ENCODE data around the gene SYNGR1. TPM values are rescaled to one million over a fixed set of nuclear protein-coding genes. Genes with fewer than 3 reads are reported as not detected.

Gene SYNGR1
- total RNA-seq, 4 donors from 2014 or later = 13.3 to 35.5 (median 21.5) TPM

DNA sequence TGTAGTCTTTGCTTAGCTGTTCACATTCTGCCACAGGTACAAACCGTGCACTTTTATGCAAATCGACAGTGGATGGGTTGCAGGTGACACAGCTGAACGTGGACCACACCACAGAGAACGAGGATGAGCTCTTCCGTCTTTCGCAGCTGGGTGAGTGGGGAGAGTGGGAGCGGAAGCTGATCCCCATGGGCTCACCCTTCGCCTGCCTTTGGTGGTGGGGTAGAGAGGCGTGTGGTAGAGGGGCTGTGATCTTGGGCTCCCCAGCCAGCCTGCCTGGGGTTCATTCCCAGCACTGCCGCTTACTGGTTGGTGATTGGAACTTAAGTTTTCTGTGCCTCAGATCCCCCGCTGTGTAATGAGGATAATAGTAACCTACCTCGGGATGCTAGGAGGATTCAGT lies 68.9 kb downstream of the SYNGR1 start:
- 78 to 83% methylated on average over 5 to 6 of the region's 12 CpGs for WGBS, 2 donors
- DNase-seq = no peak
- Histone ChIP-seq H3K4me1 (peaks cover 0 to 16% (median 4%) of the 10 kb centered on the region in 3 donors), H3K27me3 (no peaks in the 10 kb centered on the region), H3K36me3 (peaks cover 27 to 90% (median 39%) of the 10 kb centered on the region in 3 donors), H3K9me3 (no peaks in the 10 kb centered on the region), H3K4me3 (no peak overlapping the region), H3K27ac (no peak overlapping the region)
- intact Hi-C loops (cut with DNase I) = loop anchor here (10.0 kb wide), 1 partner anchor 1386 kb away; no protein-coding TSS in a partner anchor
- TF ChIP-seq POLR2A (IDR thresholded peaks at IDR 0.05) (no peak), CTCF (IDR thresholded peaks at IDR 0.05) (no peak)

DNA sequence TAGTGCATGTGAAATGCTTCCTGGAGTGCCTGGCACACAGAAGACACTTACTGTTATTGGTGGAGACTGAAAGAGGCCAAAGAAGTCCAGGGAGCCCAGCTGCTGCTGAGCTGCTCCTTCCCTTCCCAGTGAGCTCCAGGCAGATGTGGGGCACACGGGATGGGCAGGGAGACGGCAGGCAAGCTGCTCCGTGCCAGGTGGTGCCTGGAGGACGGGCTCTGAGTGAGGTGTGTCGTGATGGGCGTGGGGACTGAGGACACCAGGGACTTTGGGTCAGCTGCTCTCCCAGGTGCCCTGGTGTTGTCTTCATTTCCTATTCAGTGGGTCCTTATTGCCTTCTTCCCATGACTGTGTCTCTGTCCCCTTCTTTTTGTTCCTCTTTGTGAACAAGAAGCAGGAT lies 69.3 kb downstream of the SYNGR1 start:
- Histone ChIP-seq H3K4me1 (peaks cover 0 to 12% (median 1%) of the 10 kb centered on the region in 3 donors), H3K4me3 (no peak overlapping the region), H3K27ac (no peak overlapping the region), H3K27me3 (no peaks in the 10 kb centered on the region), H3K9me3 (no peaks in the 10 kb centered on the region), H3K36me3 (peaks cover 27 to 94% (median 39%) of the 10 kb centered on the region in 3 donors)
- no peak for TF ChIP-seq CTCF (IDR thresholded peaks at IDR 0.05)
- TF ChIP-seq POLR2A (IDR thresholded peaks at IDR 0.05) = no peak
- intact Hi-C loops (cut with DNase I) = loop anchor here (10.0 kb wide), 1 partner anchor 1386 kb away; no protein-coding TSS in a partner anchor
- DNase-seq = no peak
- WGBS, 2 donors = 83 to 98% methylated on average over 4 to 5 of the region's 6 CpGs

DNA sequence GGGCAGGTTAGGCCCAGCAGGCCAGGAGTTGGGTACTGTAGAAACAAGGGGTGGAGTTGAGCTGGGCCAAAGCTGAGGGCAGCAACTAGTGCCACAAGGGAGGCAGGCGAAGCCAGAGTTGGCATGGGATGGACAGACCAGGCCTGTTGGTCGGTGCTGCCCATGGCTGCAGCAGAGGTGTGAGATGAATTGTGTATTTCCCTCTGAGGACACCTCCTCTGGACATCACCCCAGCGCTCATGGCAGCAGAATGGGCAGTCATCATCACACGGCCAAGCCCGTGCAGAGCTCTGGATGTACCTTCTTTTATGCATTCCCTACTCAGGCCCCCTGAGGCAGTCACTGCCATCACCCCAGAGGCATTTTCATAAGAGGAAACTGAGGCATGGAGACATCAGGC lies 70.1 kb downstream of the SYNGR1 start:
- WGBS, 2 donors = 86 to 100% methylated on average over 1 to 5 of the region's 5 CpGs
- intact Hi-C loops (cut with DNase I) = loop anchor here (10.0 kb wide), 1 partner anchor 1385 kb away; no protein-coding TSS in a partner anchor

GRCh38 chr22:39421691-39422090 lies 71.9 kb downstream of the SYNGR1 start:
- WGBS, 2 donors = 89 to 92% methylated on average over 5 to 11 of the region's 11 CpGs
- Histone ChIP-seq H3K4me1 (no peaks in the 10 kb centered on the region), H3K4me3 (no peak overlapping the region), H3K27ac (no peak overlapping the region), H3K27me3 (no peaks in the 10 kb centered on the region), H3K36me3 (peaks cover 29 to 100% (median 34%) of the 10 kb centered on the region in 3 donors), H3K9me3 (no peaks in the 10 kb centered on the region)
- no peak for DNase-seq
- intact Hi-C loops (cut with DNase I) = no loop called here
- no peak for TF ChIP-seq CTCF (IDR thresholded peaks at IDR 0.05)
- TF ChIP-seq POLR2A (IDR thresholded peaks at IDR 0.05) = no peak

More for the DNA sequence above, 70.1 kb downstream of the SYNGR1 start:
- peaks cover 27 to 100% (median 39%) of the 10 kb centered on the region in 3 donors for H3K36me3 ChIP-seq
- no peaks in the 10 kb centered on the region for H3K9me3 ChIP-seq
- no peaks in the 10 kb centered on the region for H3K27me3 ChIP-seq
- DNase-seq = no peak
- no peak overlapping the region for H3K4me3 ChIP-seq
- TF ChIP-seq POLR2A (IDR thresholded peaks at IDR 0.05) (no peak), CTCF (IDR thresholded peaks at IDR 0.05) (no peak)
- no peak overlapping the region for H3K27ac ChIP-seq
- peaks cover 0 to 4% (median 0%) of the 10 kb centered on the region in 3 donors for H3K4me1 ChIP-seq

- 86 to 88% methylated on average over 3 to 7 of the region's 7 CpGs for WGBS, 2 donors
- TF ChIP-seq POLR2A (IDR thresholded peaks at IDR 0.05) = no peak
- TF ChIP-seq CTCF (IDR thresholded peaks at IDR 0.05) = no peak
- Histone ChIP-seq H3K4me3 (no peak overlapping the region), H3K9me3 (no peaks in the 10 kb centered on the region), H3K4me1 (no peaks in the 10 kb centered on the region), H3K27me3 (no peaks in the 10 kb centered on the region), H3K36me3 (peaks cover 33 to 100% (median 34%) of the 10 kb centered on the region in 3 donors), H3K27ac (no peak overlapping the region)
- intact Hi-C loops (cut with DNase I) = no loop called here
- DNase-seq = no peak
Measured at GRCh38 chr22:39422101-39422500, 72.3 kb downstream of the SYNGR1 start.

Measured in esophagus squamous epithelium (tissue), 5 donors.